ENCODE results near the gene SPOCK2.
"Not testable (repeated sequence)": the region's sequence is repeated elsewhere in the genome, so short reads cannot be mapped to it uniquely, and the experiment has no call there.

The SPOCK2 gene

GRCh38 chr10:72032409-72033162, 55.8 kb downstream of the SPOCK2 start:
- DNase-seq (ENCODE audit: low read depth, low spot score): not testable (repeated sequence)

- no peak for DNase-seq (ENCODE audit: low read depth, low spot score)
Observed at GRCh38 chr10:72031706-72032105, 56.6 kb downstream of the SPOCK2 start.

- no peak for DNase-seq (ENCODE audit: low read depth, low spot score)
Observed at GRCh38 chr10:72030762-72031543, 57.4 kb downstream of the SPOCK2 start.

GRCh38 chr10:72029414-72029813, 58.9 kb downstream of the SPOCK2 start:
- DNase-seq (ENCODE audit: low read depth, low spot score): no peak

- no peak for DNase-seq (ENCODE audit: low read depth, low spot score)
Observed at GRCh38 chr10:72027498-72027897, 60.9 kb downstream of the SPOCK2 start.

- no peak for DNase-seq (ENCODE audit: low read depth, low spot score)
Observed at GRCh38 chr10:72026278-72027111, 61.9 kb downstream of the SPOCK2 start.

- DNase-seq (ENCODE audit: low read depth, low spot score): no peak
Observed at GRCh38 chr10:72025832-72026231, 62.5 kb downstream of the SPOCK2 start.

- DNase-seq (ENCODE audit: low read depth, low spot score): no peak
Observed at GRCh38 chr10:72025400-72025799, 63.0 kb downstream of the SPOCK2 start.

GRCh38 chr10:72024596-72024995, 63.8 kb downstream of the SPOCK2 start:
- DNase-seq (ENCODE audit: low read depth, low spot score): no peak

GRCh38 chr10:72022228-72022627, 66.1 kb downstream of the SPOCK2 start:
- no peak for DNase-seq (ENCODE audit: low read depth, low spot score)

- no peak for DNase-seq (ENCODE audit: low read depth, low spot score)
Observed at GRCh38 chr10:72020914-72021809, 67.2 kb downstream of the SPOCK2 start.

GRCh38 chr10:72019085-72019876, 69.1 kb downstream of the SPOCK2 start:
- no peak for DNase-seq (ENCODE audit: low read depth, low spot score)

GRCh38 chr10:72016608-72017300, 71.6 kb downstream of the SPOCK2 start:
- DNase-seq (ENCODE audit: low read depth, low spot score): no peak

GRCh38 chr10:72015841-72016240, 72.5 kb downstream of the SPOCK2 start:
- no peak for DNase-seq (ENCODE audit: low read depth, low spot score)

GRCh38 chr10:72014785-72015480, 73.4 kb downstream of the SPOCK2 start:
- DNase-seq (ENCODE audit: low read depth, low spot score): no peak

- no peak for DNase-seq (ENCODE audit: low read depth, low spot score)
Observed at GRCh38 chr10:72014197-72014596, 74.2 kb downstream of the SPOCK2 start.

- no peak for DNase-seq (ENCODE audit: low read depth, low spot score)
Observed at GRCh38 chr10:72013202-72013945, 75.0 kb downstream of the SPOCK2 start.

- no peak for DNase-seq (ENCODE audit: low read depth, low spot score)
Observed at GRCh38 chr10:72012796-72013195, 75.6 kb downstream of the SPOCK2 start.

Measured in iPS DF 19.7 (cell line).